WI38 (cell line): ENCODE data around the gene KCNQ1OT1.

Experiments
- H3K4me3 ChIP-seq: 2 replicates; pipeline ENCODE4 v1.5.1; 2011; ENCODE audit warnings: low read depth, mild to moderate bottlenecking, control low read depth, low read length
- TF ChIP-seq, protein P1 (sequence below): IDR thresholded peaks from 2 replicates; pipeline ENCODE4 v1.5.1; 2012; ENCODE audit warnings: low read depth, mild to moderate bottlenecking, control low read depth, low read length

KCNQ1OT1 gene

DNA sequence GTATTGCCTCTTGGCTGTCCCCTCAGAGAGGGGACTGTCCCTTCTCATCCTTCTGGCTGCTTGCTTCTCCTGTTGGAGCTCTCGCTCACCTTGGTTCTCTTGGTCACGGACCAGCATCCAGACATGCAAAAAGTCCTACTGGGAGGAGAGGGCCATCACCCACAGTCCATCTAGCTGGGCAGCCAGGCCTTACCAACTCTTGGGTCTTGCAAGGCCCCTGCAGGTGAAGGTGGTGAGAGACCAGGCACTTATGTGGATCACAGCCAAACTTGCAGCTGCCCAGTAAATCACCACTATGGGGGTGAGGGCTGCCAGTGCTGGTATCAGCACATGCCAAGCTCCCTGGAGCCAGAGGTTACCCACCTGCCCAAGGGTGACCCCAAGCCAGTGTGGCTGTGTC is 36.3 kb downstream of the KCNQ1OT1 start:
- no peak overlapping the region for H3K4me3 ChIP-seq
- TF ChIP-seq, protein P1, sequence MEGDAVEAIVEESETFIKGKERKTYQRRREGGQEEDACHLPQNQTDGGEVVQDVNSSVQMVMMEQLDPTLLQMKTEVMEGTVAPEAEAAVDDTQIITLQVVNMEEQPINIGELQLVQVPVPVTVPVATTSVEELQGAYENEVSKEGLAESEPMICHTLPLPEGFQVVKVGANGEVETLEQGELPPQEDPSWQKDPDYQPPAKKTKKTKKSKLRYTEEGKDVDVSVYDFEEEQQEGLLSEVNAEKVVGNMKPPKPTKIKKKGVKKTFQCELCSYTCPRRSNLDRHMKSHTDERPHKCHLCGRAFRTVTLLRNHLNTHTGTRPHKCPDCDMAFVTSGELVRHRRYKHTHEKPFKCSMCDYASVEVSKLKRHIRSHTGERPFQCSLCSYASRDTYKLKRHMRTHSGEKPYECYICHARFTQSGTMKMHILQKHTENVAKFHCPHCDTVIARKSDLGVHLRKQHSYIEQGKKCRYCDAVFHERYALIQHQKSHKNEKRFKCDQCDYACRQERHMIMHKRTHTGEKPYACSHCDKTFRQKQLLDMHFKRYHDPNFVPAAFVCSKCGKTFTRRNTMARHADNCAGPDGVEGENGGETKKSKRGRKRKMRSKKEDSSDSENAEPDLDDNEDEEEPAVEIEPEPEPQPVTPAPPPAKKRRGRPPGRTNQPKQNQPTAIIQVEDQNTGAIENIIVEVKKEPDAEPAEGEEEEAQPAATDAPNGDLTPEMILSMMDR, result no peak

DNA sequence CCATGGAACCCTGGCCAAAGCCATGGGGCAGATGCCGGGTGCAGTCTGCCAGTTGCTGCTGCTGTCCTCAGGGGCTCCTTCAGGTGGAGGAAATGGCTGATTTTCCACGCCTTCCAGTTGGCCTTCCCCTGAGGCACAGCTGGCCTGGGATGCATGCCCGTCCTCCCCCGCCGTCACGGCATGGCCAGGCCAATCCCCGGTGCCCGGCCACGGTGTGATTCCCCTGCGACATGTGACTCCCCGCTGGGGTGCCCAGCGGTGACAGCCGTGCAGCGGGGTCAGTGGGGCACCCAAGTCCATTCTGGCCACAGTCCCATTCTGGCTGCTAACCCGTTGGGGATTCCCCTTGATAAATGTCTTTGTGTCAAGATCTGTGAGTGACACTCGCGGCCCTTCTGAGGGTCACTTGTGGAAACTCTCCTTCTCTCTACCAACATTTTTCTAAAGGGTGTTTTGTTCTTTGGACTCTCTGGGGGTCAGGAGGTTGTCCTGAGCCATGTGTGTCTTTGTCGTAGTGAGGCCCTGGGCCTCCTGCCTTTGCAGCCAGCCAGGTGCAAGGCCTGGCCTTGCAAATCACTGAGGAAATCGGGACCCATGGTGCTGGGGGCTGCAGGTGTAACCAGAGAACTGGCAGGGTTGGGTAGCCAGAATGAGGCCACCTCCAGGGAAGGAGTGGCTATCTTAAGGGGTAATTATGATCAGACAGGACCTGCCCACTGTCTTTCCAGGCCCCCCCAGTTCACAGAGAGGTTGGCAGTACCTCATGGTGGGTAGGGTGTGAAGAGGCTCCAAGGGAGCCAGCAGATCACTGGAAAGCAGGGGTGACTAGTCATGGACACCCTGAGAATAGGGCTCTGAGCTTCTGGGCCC is 37.1 kb downstream of the KCNQ1OT1 start:
- TF ChIP-seq, protein P1, result no peak
- H3K4me3 ChIP-seq, result no peak overlapping the region

DNA sequence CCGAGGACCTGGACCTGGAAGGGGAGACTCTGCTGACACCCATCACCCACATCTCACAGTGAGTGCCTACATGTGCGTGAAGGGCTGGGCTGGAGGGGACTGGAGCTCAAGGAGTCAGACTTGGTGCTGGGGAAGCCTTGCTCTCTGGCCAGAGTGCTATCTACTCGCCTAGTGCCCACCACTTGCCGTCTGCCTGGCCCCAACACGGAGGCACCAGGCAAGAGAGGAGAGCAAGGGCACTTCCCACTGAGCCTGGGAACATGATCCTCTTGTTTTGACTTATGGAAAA is 37.8 kb downstream of the KCNQ1OT1 start:
- TF ChIP-seq, protein P1, result no peak

DNA sequence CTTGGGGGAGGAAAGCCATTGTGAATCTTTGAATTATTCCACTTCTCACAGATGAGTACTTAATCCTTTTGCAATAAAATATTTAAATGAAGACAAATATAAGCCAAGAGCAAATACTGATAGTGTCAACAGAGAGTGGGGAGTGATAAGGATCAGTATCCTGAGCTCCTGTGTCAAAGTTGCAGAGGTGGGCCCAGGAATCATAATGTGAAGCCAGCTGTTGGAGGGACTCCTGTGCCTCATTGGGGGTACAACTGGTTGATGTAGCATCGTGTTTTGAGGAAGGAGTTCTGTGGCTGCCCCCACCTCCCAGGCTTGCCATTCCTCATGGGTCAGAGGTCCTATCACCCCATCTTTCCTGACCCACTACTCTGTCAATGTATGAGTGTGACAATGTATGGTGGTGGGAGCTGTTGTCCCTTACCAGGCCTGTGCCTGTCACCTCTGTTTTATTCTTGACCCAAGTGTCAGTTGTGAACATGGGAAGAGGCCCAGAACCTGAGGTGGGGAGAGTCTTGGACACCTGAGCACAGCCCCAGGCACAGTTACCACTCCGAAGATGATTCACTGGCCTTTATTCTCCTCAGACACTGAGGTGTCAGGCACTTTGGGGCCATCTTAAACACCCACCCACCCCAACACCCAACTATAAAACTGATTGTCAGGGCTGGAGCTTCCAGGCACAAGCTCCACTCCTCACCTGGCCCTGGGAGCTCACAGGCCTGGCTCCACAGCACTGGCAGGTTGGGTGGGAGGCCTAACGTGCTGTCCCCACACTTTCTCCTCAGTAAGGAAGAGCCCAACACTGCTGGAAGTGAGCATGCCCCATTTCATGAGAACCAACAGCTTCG is 38.4 kb downstream of the KCNQ1OT1 start:
- H3K4me3 ChIP-seq, result no peak overlapping the region
- TF ChIP-seq, protein P1, result no peak

More for the DNA sequence above, 37.8 kb downstream of the KCNQ1OT1 start:
- no peak overlapping the region for H3K4me3 ChIP-seq

DNA sequence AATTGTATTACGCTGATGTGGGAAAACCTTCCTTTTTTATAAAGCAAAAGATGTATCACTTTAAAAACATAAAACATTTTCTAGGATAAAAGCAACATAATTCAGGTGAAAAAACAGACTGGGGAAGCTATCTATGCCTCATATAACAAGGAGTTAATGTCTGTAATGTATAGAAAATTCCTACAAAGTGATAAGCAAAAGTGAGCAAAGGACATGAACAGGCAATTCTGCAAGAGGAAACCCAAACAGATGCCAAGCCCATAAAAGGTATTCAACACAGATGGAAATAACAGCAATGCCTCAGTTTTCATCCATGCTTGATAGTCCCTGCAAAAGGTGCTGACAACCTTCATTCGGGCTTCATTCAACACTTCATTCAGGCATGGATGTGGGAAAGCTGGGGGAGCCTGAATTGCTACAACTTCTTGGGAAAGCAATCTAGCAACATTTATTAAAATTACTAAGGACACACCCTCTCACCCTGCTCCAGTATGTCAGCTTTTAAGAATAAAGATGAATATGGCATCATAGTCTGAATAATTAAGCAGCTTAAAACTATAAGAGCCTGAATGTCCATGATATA is 39.3 kb downstream of the KCNQ1OT1 start:
- H3K4me3 ChIP-seq, result no peak overlapping the region

DNA sequence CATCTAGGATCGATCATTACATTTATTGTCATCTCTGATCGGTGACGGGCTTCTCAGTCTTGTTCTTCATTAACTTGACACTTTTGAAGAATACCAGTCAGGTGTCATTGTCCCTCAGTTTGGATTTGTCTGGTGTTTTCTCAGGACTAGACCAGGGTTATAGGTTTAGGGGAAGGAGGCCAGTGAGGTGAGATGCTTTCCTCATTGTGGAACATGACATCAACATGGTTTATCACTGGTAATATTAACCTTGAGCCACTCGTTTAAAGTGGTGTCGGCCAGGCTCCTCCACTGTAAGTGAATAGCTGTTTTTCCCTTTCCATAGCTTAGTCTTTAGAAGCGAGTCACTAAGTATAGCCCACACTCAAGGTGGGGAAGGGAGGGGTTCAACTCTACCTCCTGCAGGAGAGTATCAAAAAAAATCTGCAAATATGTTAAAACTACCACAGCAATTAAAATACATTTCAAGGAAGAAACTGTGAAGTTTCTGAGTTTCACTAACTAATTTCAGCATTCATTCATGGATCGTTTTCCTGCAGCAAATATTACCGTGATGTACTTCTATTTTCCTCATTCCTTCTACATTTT is 42.0 kb downstream of the KCNQ1OT1 start:
- TF ChIP-seq, protein P1, result no peak
- no peak overlapping the region for H3K4me3 ChIP-seq

More for the DNA sequence above, 39.3 kb downstream of the KCNQ1OT1 start:
- TF ChIP-seq, protein P1, result no peak
